Measurements from ENCODE around the gene MYH6. TPM values are rescaled to one million over a fixed set of nuclear protein-coding genes. Genes with fewer than 3 reads are reported as not detected.

The MYH6 gene
- total RNA-seq, 1 experiment from 2014 or later, result not detected

GRCh38 chr14:23346693-23347405, 61.2 kb downstream of the MYH6 start:
- ChIA-PET POLR2A (no interaction called here), CTCF (no interaction called here)
- no peak overlapping the region for H3K4me3 ChIP-seq (ENCODE audit: low read depth in 2 of 2, low read length in 2 of 2)
- H3K9me3 ChIP-seq (ENCODE audit: control insufficient read depth, insufficient read depth, low read depth, low read length), result no peaks in the 10 kb centered on the region
- intact Hi-C loops (cut with micrococcal nuclease; ENCODE audit: unreplicated experiment) (no loop called here), in situ Hi-C loops (cut with HindIII; ENCODE audit: low pct_unique_long_range_greater_than_20kb, low sequenced_read_pairs) (no loop called here)
- ATAC-seq, result no peak
- H3K27ac ChIP-seq (ENCODE audit: low read length), result no peak overlapping the region
- no TSS peak for BruUV-seq (replicated peaks)
- no peak for TF ChIP-seq SIN3A (IDR thresholded peaks at IDR 0.05; ENCODE audit: borderline replicate concordance, insufficient read depth, low read depth, low read length)
- H3K36me3 ChIP-seq (ENCODE audit: control insufficient read depth, insufficient read depth, low read length), result no peaks in the 10 kb centered on the region
- no peaks in the 10 kb centered on the region for H3K4me1 ChIP-seq (ENCODE audit: control insufficient read depth, insufficient read depth, low read length)
- no peaks in the 10 kb centered on the region; the same call in 1 of the 2 replicates for H3K27me3 ChIP-seq (ENCODE audit: control insufficient read depth, insufficient read depth, low read length)
- no peak for DNase-seq (ENCODE audit: low read depth, low spot score)

GRCh38 chr14:23345987-23346692, 61.9 kb downstream of the MYH6 start:
- CTCF ChIA-PET, result no interaction called here
- ATAC-seq, result no peak; the same call in 1 of the 2 replicates
- no TSS peak for BruUV-seq (replicated peaks)

More at GRCh38 chr14:23345987-23346692, 61.9 kb downstream of the MYH6 start:
- in situ Hi-C loops (cut with HindIII; ENCODE audit: low pct_unique_long_range_greater_than_20kb, low sequenced_read_pairs), result no loop called here
- no peak for TF ChIP-seq REST (IDR thresholded peaks at IDR 0.05; ENCODE audit: insufficient read depth in 1 of 2, low read depth in 2 of 2, low read length in 1 of 2)
- TF ChIP-seq SIN3A (IDR thresholded peaks at IDR 0.05; ENCODE audit: borderline replicate concordance, insufficient read depth, low read depth, low read length), result no peak
- TF ChIP-seq TCF7L2 (IDR thresholded peaks at IDR 0.05; ENCODE audit: low read depth, low read length), result no peak
- no peak for TF ChIP-seq POLR2AphosphoS5 (IDR thresholded peaks at IDR 0.05; ENCODE audit: low read depth, low read length)
- TF ChIP-seq CTCF (IDR thresholded peaks at IDR 0.05), result no peak; the same call in 1 of the 2 replicates
- intact Hi-C loops (cut with micrococcal nuclease; ENCODE audit: unreplicated experiment), result no loop called here
- H3K27me3 ChIP-seq (ENCODE audit: control insufficient read depth, insufficient read depth, low read length), result no peaks in the 10 kb centered on the region; the same call in 1 of the 2 replicates
- POLR2A ChIA-PET, result no interaction called here
- no peaks in the 10 kb centered on the region for H3K4me1 ChIP-seq (ENCODE audit: control insufficient read depth, insufficient read depth, low read length)
- no peak overlapping the region for H3K27ac ChIP-seq (ENCODE audit: low read length)
- DNase-seq (ENCODE audit: low read depth, low spot score), result no peak
- H3K4me3 ChIP-seq (ENCODE audit: low read depth in 2 of 2, low read length in 2 of 2), result no peak overlapping the region
- H3K36me3 ChIP-seq (ENCODE audit: control insufficient read depth, insufficient read depth, low read length), result no peaks in the 10 kb centered on the region
- no peaks in the 10 kb centered on the region for H3K9me3 ChIP-seq (ENCODE audit: control insufficient read depth, insufficient read depth, low read depth, low read length)
